IMR-90 (cell line): ENCODE results near the gene AKT1S1.

Experiments
- BHLHE40 ChIP-seq: fragments of 150-350 bp; IDR thresholded peaks from 2 replicates; pipeline ENCODE4 v1.6.1; 2016; ENCODE audit warnings: mild to moderate bottlenecking, low read depth, low read length
- CEBPB ChIP-seq: IDR thresholded peaks from 2 replicates; pipeline ENCODE4 v1.6.1; 2012; ENCODE audit warnings: low read depth, low read length, improper control_type of control experiment
- CHD1 ChIP-seq: IDR thresholded peaks from 2 replicates; pipeline ENCODE4 v1.6.1; 2012; ENCODE audit warnings: low read depth, low read length, improper control_type of control experiment
- CTCF ChIP-seq: conservative IDR thresholded peaks from 2 replicates; pipeline ENCODE4 v1.5.1; 2012; ENCODE audit warnings: mild to moderate bottlenecking, low read depth, low read length, improper control_type of control experiment
- ELK1 ChIP-seq: fragments of 150-350 bp; IDR thresholded peaks from 2 replicates; pipeline ENCODE4 v1.6.1; 2016; ENCODE audit warnings: low read depth, mild to moderate bottlenecking, low read length, moderate library complexity, borderline replicate concordance
- FOS ChIP-seq: fragments of 150-350 bp; IDR thresholded peaks from 2 replicates; pipeline ENCODE4 v1.6.1; 2016; ENCODE audit warnings: low read depth, low read length
- MAFK ChIP-seq: IDR thresholded peaks from 2 replicates; pipeline ENCODE4 v1.6.1; 2012; ENCODE audit warnings: low read depth, low read length, improper control_type of control experiment
- MAZ ChIP-seq: IDR thresholded peaks from 2 replicates; pipeline ENCODE4 v1.6.1; 2012; ENCODE audit warnings: low read depth, mild to moderate bottlenecking, low read length, improper control_type of control experiment, moderate library complexity, borderline replicate concordance
- MXI1 ChIP-seq: IDR thresholded peaks from 2 replicates; pipeline ENCODE4 v1.6.1; 2012; ENCODE audit warnings: low read depth, mild to moderate bottlenecking, low read length, moderate library complexity, borderline replicate concordance
- POLR2A ChIP-seq: IDR thresholded peaks from 2 replicates; pipeline ENCODE4 v1.6.1; 2012; ENCODE audit warnings: mild to moderate bottlenecking, low read depth, low read length
- RAD21 ChIP-seq: IDR thresholded peaks from 2 replicates; pipeline ENCODE4 v1.6.1; 2012; ENCODE audit warnings: low read length, improper control_type of control experiment
- SMC3 ChIP-seq: fragments of 150-350 bp; IDR thresholded peaks from 2 replicates; pipeline ENCODE4 v1.6.1; 2016; ENCODE audit warnings: low read depth, mild to moderate bottlenecking, antibody characterized with exemption, low read length, moderate library complexity

- TF ChIP-seq CTCF (no peak), POLR2A (no peak), RAD21 (no peak), CHD1 (no peak), MAFK (no peak), SMC3 (no peak), BHLHE40 (0 out of 2 replicates have a peak, but pooled peaks have one; percentile 36), MXI1 (no peak), CEBPB (no peak), ELK1 (no peak), MAZ (no peak), FOS (peak; percentile 53; the same call in 1 of the 2 replicates)
These were observed 29.1 kb downstream of the AKT1S1 start for GRCh38 chr19:49847731-49848696.
